Kasumi-1 (cell line): ENCODE results near the gene LMO1.
A peak's percentile ranks its signal among the peaks of the same experiment; 100 is the strongest.

Experiments
- DNase-seq, 2 experiments: peaks; one replicate each; lab custom pipeline; 2025; lab: John Stamatoyannopoulos, UW

The LMO1 gene

GRCh38 chr11:8263769-8264410 is at the start of gene LMO1:
TSS of gene LMO1 (minus strand) at chr11:8263878. CDS start at chr11:8263362, 516 bp downstream.
- peak; percentile 79 to 82 for DNase-seq

DNA sequence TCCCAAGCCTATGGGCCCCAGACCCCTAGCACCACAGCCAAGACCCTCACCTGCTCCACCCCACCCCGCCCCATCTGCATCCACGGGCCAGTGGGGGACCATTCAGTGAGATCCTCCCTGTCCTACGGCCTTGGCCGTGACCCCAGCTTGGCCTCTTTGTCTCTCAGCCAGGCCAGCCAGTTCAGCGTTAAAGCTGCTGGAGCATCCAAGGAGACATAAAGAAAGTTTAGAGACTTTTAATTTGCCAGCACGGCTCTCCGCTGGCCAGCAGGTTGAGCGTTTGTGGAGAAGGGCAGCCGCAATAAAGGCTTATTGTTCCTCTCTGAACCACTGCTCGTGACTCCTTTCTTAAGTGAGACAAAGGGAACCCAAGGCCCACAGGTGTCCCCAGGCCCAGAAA is 49.3 kb upstream of the LMO1 start:
- no peak for DNase-seq

- no peak for DNase-seq
These were observed 47.7 kb upstream of the LMO1 start for GRCh38 chr11:8311366-8311765.

- DNase-seq = no peak
These were observed 47.1 kb upstream of the LMO1 start for GRCh38 chr11:8310743-8311298.

DNA sequence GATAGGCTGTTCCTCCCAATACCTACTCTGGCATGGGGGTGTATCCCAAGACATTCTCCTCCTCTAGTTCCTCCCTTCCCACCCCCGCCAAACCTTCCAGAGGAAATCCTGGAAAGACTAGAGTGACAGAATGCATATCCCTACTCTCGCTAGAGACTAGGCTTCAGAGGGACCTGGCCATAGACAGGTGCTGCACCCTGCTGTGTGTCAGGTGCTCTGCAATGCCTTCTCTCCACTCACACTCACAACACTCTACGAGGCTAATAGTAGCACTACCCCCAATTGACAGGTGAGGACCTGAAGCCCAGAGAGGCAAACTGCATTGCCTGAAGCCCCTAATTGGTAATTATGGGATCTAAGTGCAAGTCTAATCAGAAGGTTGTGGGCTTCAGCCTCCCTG is 46.2 kb upstream of the LMO1 start:
- DNase-seq = no peak

GRCh38 chr11:8309311-8309710 is 45.6 kb upstream of the LMO1 start:
- no peak for DNase-seq

- no peak for DNase-seq
These were observed 43.9 kb upstream of the LMO1 start for GRCh38 chr11:8307601-8308000.

DNA sequence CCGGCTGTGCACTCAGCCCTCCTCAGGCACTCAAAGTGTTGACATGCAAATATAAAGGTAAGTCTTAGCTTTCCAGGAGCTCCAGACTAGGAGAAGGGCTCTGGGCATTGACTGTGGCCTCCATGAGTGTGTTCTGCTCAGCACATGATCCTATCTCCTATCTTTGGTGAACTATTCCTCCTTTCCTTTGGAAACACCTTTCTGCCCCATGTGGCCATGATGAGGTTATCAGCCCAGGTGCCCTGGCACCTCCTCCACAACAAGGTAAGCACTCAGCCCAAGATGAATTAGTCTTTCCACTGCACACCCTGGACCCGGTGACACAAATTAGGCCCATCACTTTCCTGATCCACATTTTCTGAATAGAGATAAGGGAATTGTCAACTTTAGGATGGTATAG is 37.9 kb upstream of the LMO1 start:
- DNase-seq = no peak

DNA sequence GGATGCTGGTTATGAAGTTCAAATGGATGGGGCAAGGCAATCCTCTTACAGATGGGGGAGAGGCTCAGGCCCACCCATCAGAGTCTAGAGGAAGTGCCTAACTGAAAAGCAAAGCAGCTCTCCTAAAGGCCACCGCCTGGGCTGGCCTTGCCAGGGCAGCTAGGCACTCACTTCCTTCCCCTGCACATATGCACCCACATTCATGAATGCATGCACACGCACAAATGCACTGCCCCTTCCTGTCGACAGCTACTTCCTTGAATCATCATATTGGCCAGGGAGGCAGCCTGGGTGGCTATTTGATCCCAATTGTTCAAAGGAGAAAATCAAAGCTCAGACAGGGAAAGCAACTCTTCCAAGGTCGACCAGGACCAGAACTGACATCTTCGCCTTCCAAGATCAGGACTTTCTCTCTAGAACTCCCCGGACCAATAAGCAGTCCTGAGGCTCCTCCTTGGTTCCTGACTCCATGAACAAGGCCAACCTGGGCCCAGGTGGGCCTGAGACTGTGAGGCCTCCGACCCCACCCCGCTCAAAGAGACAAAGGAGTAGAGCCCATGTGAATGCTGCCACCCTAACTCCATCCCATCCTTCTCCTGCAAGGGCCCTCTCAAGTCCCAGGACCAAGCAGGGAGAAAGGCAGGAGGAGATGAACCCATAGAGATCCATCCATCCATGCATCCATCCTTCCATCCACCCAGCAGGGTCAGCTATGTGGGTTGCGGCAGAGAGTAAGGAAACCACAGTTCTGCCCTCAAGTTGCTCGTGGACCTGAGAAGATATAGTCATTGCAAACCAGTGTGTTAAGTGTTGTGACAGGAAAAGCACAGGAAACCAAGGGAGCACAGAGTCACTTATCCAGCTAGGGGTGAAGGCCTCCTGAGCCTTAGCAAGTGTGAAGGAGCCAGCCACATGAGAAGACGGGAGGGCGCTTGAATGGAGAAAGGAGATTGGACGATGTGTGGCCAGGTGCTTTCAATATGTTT is 35.4 kb upstream of the LMO1 start:
- DNase-seq = no peak

- DNase-seq = no peak
These were observed 34.2 kb upstream of the LMO1 start for GRCh38 chr11:8297781-8298440.

- DNase-seq = no peak
These were observed 33.2 kb upstream of the LMO1 start for GRCh38 chr11:8296872-8297271.

DNA sequence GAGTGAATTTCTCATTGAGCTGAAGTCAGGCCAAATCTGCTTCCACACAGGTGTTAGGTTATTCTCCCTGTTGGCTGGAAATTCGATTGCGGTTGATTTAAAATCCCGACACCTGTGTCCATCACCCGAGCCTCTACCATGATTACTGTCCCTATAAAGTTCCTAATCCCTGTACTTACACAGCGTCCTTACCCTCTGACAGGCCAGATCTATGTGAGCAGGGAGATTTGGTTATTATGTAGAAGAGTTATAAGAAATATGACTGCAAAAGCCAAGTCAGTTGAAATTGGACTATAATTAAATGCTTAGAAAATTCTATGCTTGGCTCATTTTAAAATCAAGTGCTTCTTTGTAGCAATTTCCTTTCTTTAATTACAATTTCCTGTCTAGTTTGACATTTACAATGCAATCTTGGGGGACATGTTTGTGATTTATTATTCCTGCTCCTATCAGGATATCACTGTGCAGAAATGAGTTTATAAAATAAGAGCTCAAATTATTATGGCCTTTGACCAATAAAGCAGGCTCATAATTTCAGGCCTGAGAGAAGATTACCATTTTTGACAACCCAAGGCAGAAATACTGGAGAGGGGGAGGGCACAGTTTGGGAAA is 32.5 kb upstream of the LMO1 start:
- DNase-seq = no peak

DNA sequence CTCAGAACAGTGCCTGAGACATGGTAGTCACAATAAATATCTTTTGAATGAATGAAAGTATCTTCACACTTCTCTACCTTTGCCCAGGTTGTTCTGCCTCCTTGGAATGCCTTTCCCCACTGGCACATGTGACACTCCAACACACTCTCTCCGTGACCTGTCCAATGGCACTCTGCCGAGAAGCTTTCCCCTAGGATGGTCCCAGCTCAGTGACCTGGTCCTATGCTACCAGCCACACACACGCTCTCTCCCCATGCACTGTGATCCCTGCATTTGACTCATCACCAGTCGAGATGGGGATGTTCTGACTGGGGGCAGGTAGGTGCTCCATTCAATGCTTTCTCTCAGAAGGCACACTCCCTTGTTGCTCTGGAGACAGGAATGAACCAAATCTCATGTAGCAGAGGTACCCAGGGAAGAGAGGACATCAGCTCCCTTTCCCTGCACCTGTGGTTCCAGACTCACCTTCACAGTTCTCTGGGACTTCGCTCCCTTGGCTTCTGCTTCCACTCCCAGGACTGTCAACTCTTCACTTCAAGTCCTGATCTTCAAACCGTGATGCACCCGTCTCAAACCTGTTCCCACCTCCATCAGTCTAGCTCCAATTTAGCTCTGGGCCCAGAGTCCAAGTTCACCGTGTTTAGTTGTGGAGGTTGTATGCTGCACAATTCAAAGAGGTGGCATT is 30.7 kb upstream of the LMO1 start:
- DNase-seq = no peak

DNA sequence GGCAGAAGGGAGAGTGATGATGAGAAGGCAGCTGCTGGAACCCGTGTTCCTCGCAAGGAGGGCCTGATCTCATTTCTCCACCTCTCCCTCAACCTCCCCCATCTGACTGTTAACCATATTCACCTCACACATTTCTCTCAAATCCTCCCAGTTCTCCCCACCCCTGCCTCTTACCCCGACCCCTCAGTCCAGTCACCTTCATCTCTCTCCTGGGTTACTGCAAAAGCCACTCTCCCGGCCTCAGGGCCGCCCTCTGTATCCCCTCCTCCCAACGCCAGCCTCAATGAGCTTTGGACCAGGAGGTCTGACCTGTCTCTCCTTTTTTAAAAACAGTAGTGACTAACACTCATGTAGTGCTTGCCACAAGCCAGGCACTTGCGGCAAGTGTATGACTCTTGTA is 29.5 kb upstream of the LMO1 start:
- no peak for DNase-seq

DNA sequence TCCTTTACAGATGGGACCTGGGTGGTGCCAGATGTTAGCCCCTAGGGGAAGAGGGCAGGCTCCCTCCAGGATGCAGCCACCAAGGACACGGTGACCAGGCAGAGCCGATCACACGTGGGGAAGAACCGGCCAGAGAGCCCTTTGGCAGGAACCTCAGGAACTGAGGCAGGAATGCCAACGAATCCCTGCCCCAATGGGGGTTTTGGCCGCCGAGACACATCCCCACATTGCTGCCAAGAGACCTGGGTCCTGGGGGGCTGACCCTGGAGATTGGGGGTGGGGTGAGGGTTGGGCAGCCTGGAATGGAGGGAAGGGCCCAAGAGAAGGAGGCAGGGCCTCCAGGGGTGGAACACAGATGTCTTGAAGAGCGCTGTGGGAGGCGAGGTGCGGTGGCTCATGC is 28.7 kb upstream of the LMO1 start:
- no peak for DNase-seq

DNA sequence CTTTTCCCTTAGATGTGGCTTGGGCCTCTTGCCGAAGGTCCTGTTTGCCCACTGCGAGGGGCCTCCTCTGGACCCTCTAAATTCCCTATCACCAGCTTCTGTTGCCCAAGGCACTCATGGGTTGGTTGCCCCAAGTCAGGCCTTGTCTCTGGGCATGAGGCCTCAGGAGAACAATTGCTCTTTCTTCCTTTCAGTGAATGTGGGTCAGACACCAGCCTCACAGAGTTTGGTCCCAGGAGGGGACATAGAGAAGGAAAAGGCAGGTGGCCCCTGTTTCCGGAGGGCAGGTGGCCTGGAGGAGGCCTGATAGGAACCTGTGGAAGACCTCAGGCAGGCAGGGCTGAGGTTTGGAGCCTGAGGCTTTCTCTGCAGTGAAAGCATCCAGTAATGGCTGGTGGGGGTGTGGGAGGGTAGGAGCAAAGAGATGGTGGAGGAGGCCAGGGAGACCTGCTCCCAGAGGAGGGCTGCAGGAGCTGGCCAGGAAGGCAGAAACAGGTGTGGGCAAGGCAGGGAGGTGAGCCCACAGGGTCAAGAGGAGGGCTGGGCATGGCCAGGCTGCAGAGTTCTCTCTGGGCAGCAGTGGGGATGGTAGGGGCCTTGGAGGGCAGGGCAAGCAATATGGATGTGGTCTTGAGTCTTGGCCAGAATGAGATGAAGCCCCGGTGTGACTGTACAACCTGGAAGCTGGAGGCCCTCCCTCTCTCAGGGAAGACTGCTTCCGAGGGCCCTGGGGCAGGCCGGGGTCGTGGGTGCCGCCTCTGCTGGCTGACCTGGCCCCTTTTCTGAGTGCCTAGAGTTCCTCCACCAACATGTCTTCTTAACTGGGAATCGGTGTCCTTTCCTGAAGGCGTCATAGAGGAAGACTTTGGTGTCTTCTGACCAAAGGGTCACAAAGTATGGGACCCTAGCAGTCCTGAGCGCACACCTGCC is 28.0 kb upstream of the LMO1 start:
- DNase-seq = no peak

GRCh38 chr11:8290081-8290810 is 26.6 kb upstream of the LMO1 start:
- no peak for DNase-seq

GRCh38 chr11:8289492-8289918 is 25.8 kb upstream of the LMO1 start:
- no peak for DNase-seq

- DNase-seq = no peak
These were observed 25.3 kb upstream of the LMO1 start for GRCh38 chr11:8288824-8289491.
